IPS-20b (cell line): Measurements from ENCODE around the gene SPINT2.
A peak's percentile ranks its signal among the peaks of the same experiment; 100 is the strongest.

Experiments used
- H3K27ac ChIP-seq: one replicate; pipeline ENCODE4 v1.5.1; 2013; ENCODE audit warnings: low read length
- H3K27me3 ChIP-seq: 2 replicates; pipeline ENCODE4 v1.6.1; 2013; ENCODE audit warnings: mild to moderate bottlenecking, low read length, inconsistent platforms; ENCODE audit not compliant: insufficient read depth
- H3K36me3 ChIP-seq: 2 replicates; pipeline ENCODE4 v1.6.1; 2013; ENCODE audit warnings: low read depth, mild to moderate bottlenecking, inconsistent platforms, low read length, moderate library complexity; ENCODE audit not compliant: insufficient read depth
- H3K4me1 ChIP-seq: 2 replicates; pipeline ENCODE4 v1.6.1; 2013; ENCODE audit warnings: mild to moderate bottlenecking, control low read depth, inconsistent platforms, low read length, moderate library complexity; ENCODE audit not compliant: insufficient read depth
- H3K4me3 ChIP-seq: 2 replicates; pipeline ENCODE4 v1.5.1; 2013; ENCODE audit warnings: mild to moderate bottlenecking, low read length, inconsistent platforms
- H3K9ac ChIP-seq: 2 replicates; pipeline ENCODE4 v1.6.1; 2013; ENCODE audit warnings: low read depth, mild to moderate bottlenecking, inconsistent platforms, low read length, moderate library complexity
- H3K9me3 ChIP-seq: 2 replicates; pipeline ENCODE4 v1.6.1; 2013; ENCODE audit warnings: mild to moderate bottlenecking, low read depth, low read length, inconsistent platforms; ENCODE audit not compliant: insufficient read depth

Gene SPINT2

GRCh38 chr19:38245826-38246498 lies 18.4 kb upstream of the SPINT2 start:
- Histone ChIP-seq H3K27ac (no peak overlapping the region), H3K9me3 (no peaks in the 10 kb centered on the region), H3K4me1 (peaks cover 10% of the 10 kb centered on the region), H3K27me3 (peaks cover 10% of the 10 kb centered on the region; the same call in 1 of the 2 replicates), H3K36me3 (no peaks in the 10 kb centered on the region), H3K4me3 (no peak overlapping the region), H3K9ac (no peak overlapping the region)

- peaks cover 18% of the 10 kb centered on the region for H3K4me1 ChIP-seq
- no peaks in the 10 kb centered on the region for H3K36me3 ChIP-seq
- H3K9ac ChIP-seq = no peak overlapping the region
- H3K27me3 ChIP-seq = peaks cover 10% of the 10 kb centered on the region; the same call in 1 of the 2 replicates
- no peak overlapping the region for H3K27ac ChIP-seq
- H3K4me3 ChIP-seq = no peak overlapping the region
- H3K9me3 ChIP-seq = no peaks in the 10 kb centered on the region
Measured at GRCh38 chr19:38247126-38247525, 17.2 kb upstream of the SPINT2 start.

DNA sequence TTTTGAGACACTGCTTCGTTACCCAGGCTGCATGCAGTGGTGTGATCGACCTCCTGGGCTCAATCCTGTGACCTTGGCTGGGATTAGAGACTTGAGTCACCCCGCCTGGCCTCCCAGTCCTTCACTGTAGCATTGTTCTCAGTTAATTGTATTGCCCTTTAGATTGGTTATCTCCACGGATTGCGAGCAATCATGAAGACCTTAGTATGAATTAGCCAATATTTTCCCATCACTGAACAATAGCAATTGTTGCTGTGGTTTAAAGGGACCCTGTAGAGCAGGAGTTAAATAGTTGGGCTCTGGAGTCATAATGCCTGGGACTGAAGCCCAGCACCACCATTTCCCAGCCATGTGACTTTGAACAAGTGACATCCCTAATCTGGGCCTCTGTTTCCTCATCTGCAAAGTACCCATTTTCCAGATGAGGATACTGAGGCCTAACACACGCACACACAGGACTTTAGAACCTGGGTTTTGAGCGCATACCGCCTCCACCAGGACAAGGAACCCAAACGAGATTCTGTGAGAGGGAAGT lies 16.6 kb upstream of the SPINT2 start:
- H3K36me3 ChIP-seq = no peaks in the 10 kb centered on the region
- no peak overlapping the region for H3K27ac ChIP-seq
- H3K9ac ChIP-seq = no peak overlapping the region
- peaks cover 24% of the 10 kb centered on the region for H3K4me1 ChIP-seq
- H3K27me3 ChIP-seq = peaks cover 10% of the 10 kb centered on the region; the same call in 1 of the 2 replicates
- no peak overlapping the region for H3K4me3 ChIP-seq
- no peaks in the 10 kb centered on the region for H3K9me3 ChIP-seq

GRCh38 chr19:38248421-38248820 lies 16.0 kb upstream of the SPINT2 start:
- Histone ChIP-seq H3K4me1 (peaks cover 29% of the 10 kb centered on the region), H3K9me3 (no peaks in the 10 kb centered on the region), H3K9ac (no peak overlapping the region), H3K27me3 (peaks cover 10% of the 10 kb centered on the region; the same call in 1 of the 2 replicates), H3K36me3 (no peaks in the 10 kb centered on the region), H3K4me3 (no peak overlapping the region), H3K27ac (no peak overlapping the region)

- peaks cover 5% of the 10 kb centered on the region; the same call in 1 of the 2 replicates for H3K27me3 ChIP-seq
- H3K9ac ChIP-seq = peak overlapping the region; percentile 49; the same call in 1 of the 2 replicates
- H3K27ac ChIP-seq = no peak overlapping the region
- peaks cover 27% of the 10 kb centered on the region for H3K4me1 ChIP-seq
- H3K4me3 ChIP-seq = peak overlapping the region; percentile 50; the same call in 1 of the 2 replicates
- H3K9me3 ChIP-seq = no peaks in the 10 kb centered on the region
- no peaks in the 10 kb centered on the region for H3K36me3 ChIP-seq
Measured at GRCh38 chr19:38250428-38250820, 13.9 kb upstream of the SPINT2 start.

DNA sequence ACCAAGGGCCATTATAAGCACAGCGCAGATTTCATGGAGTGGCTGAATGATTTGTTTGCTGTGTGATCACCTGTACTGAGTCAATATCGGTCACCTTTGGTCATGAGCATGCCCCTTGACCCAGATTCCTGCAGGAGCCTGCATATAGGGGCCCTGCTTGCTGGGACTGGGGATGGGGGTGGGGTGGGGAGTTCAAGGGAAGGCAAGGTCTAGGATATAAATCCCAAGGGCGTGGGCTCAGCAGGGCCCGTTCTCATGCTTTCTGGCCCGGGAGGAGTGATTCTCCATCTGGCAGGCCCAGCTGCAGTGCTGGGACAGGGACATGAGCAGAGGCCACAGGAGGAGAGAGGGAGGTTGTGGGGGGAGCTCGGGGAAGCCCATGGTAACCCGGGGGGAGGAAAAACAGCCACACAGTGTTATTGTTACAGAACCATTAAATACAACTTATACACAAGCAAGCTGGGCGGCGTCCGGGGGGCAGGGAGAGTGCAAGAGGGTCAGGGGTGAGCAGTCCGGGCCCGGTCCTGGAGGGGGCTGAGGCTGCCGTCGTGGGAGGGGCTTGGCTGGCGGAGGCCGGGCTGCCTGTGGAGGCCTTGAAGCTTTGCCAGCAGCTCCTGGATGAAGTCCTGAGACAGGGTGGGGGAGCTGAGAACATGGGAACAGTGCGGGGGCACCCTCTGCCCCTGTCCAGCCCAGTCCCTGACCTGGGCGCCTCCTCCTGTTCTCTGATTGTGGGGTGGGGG lies 13.4 kb upstream of the SPINT2 start:
- Histone ChIP-seq H3K27me3 (peaks cover 11% of the 10 kb centered on the region; the same call in 1 of the 2 replicates), H3K36me3 (no peaks in the 10 kb centered on the region), H3K9me3 (no peaks in the 10 kb centered on the region), H3K9ac (peak overlapping the region; percentile 49; the same call in 1 of the 2 replicates), H3K4me1 (peaks cover 27% of the 10 kb centered on the region), H3K27ac (no peak overlapping the region), H3K4me3 (peak overlapping the region; percentile 50; the same call in 1 of the 2 replicates)

GRCh38 chr19:38251564-38252051 lies 12.8 kb upstream of the SPINT2 start:
- peaks cover 27% of the 10 kb centered on the region for H3K4me1 ChIP-seq
- no peaks in the 10 kb centered on the region for H3K36me3 ChIP-seq
- peaks cover 17% of the 10 kb centered on the region; the same call in 1 of the 2 replicates for H3K27me3 ChIP-seq
- no peaks in the 10 kb centered on the region for H3K9me3 ChIP-seq
- H3K4me3 ChIP-seq = peak overlapping the region; percentile 50
- no peak overlapping the region for H3K27ac ChIP-seq
- H3K9ac ChIP-seq = no peak overlapping the region; the same call in 1 of the 2 replicates

- no peaks in the 10 kb centered on the region for H3K9me3 ChIP-seq
Measured at GRCh38 chr19:38252385-38252784, 12.0 kb upstream of the SPINT2 start.

GRCh38 chr19:38252941-38253691 lies 11.3 kb upstream of the SPINT2 start:
- Histone ChIP-seq H3K4me1 (peaks cover 27% of the 10 kb centered on the region), H3K9me3 (no peaks in the 10 kb centered on the region), H3K4me3 (no peak overlapping the region), H3K27ac (no peak overlapping the region), H3K36me3 (no peaks in the 10 kb centered on the region), H3K9ac (no peak overlapping the region), H3K27me3 (peaks cover 23% of the 10 kb centered on the region; the same call in 1 of the 2 replicates)

More at GRCh38 chr19:38252385-38252784, 12.0 kb upstream of the SPINT2 start:
- Histone ChIP-seq H3K27ac (no peak overlapping the region), H3K36me3 (no peaks in the 10 kb centered on the region), H3K9ac (no peak overlapping the region), H3K4me1 (peaks cover 27% of the 10 kb centered on the region), H3K4me3 (no peak overlapping the region), H3K27me3 (peaks cover 23% of the 10 kb centered on the region; the same call in 1 of the 2 replicates)

- Histone ChIP-seq H3K27ac (no peak overlapping the region), H3K36me3 (no peaks in the 10 kb centered on the region), H3K9me3 (no peaks in the 10 kb centered on the region), H3K9ac (no peak overlapping the region), H3K4me1 (peaks cover 27% of the 10 kb centered on the region), H3K27me3 (peaks cover 23% of the 10 kb centered on the region; the same call in 1 of the 2 replicates), H3K4me3 (no peak overlapping the region)
Measured at GRCh38 chr19:38253788-38254187, 10.6 kb upstream of the SPINT2 start.
